Upper lobe of right lung (tissue), 1 donor: ENCODE data around the gene EPAS1. TPM values are rescaled to one million over a fixed set of nuclear protein-coding genes. Genes with fewer than 3 reads are reported as not detected.

Experiments
- ATAC-seq: fragments of 200-7000 bp; cut with Tn5 transposase; one replicate; pipeline ENCODE4 v1.9.1; 2020; ENCODE audit warnings: mild to moderate bottlenecking, moderate library complexity
- DNase-seq: peaks from one replicate; pipeline ENCODE4 v3.0.0-alpha.2; 2020
- H3K27ac ChIP-seq: fragments of 200-600 bp; one replicate; pipeline ENCODE4 v1.8.0; 2022
- H3K27me3 ChIP-seq: fragments of 200-600 bp; one replicate; pipeline ENCODE4 v1.8.0; 2022; ENCODE audit warnings: mild to moderate bottlenecking
- H3K36me3 ChIP-seq: fragments of 200-600 bp; one replicate; pipeline ENCODE4 v1.8.0; 2022
- H3K4me1 ChIP-seq: fragments of 200-600 bp; one replicate; pipeline ENCODE4 v1.8.0; 2022
- H3K4me3 ChIP-seq: fragments of 200-600 bp; one replicate; pipeline ENCODE4 v1.8.0; 2022; ENCODE audit warnings: mild to moderate bottlenecking
- H3K9me3 ChIP-seq: fragments of 200-600 bp; one replicate; pipeline ENCODE4 v1.8.0; 2022
- intact Hi-C: fragments of 100-400 bp; cut with DNase I; formaldehyde crosslinking; loops from one replicate; pipeline ENCODE4 v1.11.0; 2022
- total RNA-seq: library from RNA; stranded (reverse); fragmentation: NEBNext Ultra II Directional; extraction: Animal tissue kit (Norgen Biotek cat#: 25700); gene quantifications from one replicate; pipeline ENCODE4 v1.2.1, GENCODE V29; 2021
- TF ChIP-seq, protein P1 (sequence below): fragments of 200-600 bp; IDR thresholded peaks from one replicate; pipeline ENCODE4 v1.8.0; 2022; ENCODE audit warnings: antibody characterized with exemption
- donor health status: DM: no; HTN: yes; CAD: no; lungs with severe emphysema.

EPAS1 gene
- total RNA-seq, 1 donor from 2014 or later: 1,593 TPM

DNA sequence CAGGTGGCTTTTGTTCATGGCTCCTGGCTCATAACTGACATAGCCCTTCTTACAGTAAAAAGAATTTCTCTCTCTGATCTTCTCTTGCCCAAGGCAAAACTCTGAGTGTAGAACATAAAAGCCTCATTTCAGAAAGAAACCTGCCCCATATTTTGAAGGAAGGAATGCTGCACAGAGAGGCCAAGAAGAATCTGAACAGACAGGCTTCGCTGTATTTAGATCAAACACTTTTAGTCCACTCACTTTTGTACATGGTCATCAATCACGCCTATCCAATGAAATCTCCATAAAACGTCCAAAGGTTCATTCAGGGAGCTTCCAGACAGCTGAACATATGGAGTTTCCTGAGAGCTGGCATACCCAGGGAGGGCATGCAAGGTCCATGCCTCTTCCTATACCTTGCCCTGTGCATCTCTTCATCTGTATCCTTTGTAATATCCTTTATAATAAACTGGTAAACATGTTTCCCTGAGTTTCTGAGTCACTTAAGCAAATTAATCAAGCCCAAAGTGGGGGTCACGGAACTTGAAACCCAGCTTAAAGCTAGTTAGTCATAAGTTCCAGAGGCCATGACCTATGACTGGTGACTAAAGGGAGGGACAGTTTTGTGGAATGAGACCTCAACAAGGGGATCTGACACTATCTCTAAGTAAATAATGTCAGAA, 119.7 kb downstream of the EPAS1 start:
- H3K9me3 ChIP-seq: no peaks in the 10 kb centered on the region
- H3K27ac ChIP-seq: no peak overlapping the region
- ATAC-seq (no peak), DNase-seq (no peak)
- intact Hi-C loops: no loop called here
- no peaks in the 10 kb centered on the region for H3K4me1 ChIP-seq
- no peaks in the 10 kb centered on the region for H3K27me3 ChIP-seq
- H3K36me3 ChIP-seq: no peaks in the 10 kb centered on the region
- no peak overlapping the region for H3K4me3 ChIP-seq
- TF ChIP-seq, protein P1, sequence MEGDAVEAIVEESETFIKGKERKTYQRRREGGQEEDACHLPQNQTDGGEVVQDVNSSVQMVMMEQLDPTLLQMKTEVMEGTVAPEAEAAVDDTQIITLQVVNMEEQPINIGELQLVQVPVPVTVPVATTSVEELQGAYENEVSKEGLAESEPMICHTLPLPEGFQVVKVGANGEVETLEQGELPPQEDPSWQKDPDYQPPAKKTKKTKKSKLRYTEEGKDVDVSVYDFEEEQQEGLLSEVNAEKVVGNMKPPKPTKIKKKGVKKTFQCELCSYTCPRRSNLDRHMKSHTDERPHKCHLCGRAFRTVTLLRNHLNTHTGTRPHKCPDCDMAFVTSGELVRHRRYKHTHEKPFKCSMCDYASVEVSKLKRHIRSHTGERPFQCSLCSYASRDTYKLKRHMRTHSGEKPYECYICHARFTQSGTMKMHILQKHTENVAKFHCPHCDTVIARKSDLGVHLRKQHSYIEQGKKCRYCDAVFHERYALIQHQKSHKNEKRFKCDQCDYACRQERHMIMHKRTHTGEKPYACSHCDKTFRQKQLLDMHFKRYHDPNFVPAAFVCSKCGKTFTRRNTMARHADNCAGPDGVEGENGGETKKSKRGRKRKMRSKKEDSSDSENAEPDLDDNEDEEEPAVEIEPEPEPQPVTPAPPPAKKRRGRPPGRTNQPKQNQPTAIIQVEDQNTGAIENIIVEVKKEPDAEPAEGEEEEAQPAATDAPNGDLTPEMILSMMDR: no peak

DNA sequence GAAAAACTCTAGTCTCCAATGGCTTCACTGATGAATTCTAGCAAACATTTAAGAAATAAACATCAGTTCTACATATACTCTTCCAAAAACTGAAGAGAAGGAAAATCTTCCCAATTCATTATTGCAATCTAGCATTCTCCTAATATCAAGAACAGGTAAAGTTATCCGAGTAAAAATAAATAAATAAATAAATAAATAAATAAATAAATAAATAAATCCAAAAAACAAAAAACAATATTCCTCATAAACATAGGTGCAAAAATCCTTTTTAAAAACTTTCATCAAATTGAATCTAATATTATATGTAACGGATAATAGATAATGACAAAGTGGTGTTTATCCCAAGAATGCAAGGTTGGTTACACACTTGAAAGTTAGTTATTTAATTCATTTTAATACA, 123.7 kb downstream of the EPAS1 start:
- intact Hi-C loops: no loop called here
- no peak for ATAC-seq
- no peaks in the 10 kb centered on the region for H3K4me1 ChIP-seq
- no peak overlapping the region for H3K4me3 ChIP-seq
- TF ChIP-seq, protein P1: no peak
- no peak for DNase-seq
- no peaks in the 10 kb centered on the region for H3K9me3 ChIP-seq
- no peak overlapping the region for H3K27ac ChIP-seq
- no peaks in the 10 kb centered on the region for H3K36me3 ChIP-seq
- no peaks in the 10 kb centered on the region for H3K27me3 ChIP-seq

DNA sequence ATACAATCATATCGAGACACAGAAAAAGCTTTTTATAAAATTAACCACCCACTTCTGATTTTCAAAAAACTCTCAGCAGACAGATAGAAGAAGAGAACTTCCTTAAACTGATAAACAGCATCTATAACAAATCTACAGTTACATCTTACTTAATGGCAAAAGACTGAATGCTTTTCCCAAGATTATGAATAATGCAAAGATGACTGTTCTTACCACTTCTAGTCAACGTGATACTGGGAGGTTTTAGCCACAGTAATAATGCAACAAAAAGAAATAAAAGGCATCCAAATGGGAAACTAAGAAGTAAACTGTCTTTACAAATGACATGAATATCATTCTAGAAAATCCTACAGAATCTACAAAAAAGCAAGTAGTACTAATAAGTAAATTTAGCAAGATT, 124.2 kb downstream of the EPAS1 start:
- H3K27ac ChIP-seq: no peak overlapping the region
- ATAC-seq: no peak
- intact Hi-C loops: no loop called here
- DNase-seq: no peak
- no peaks in the 10 kb centered on the region for H3K27me3 ChIP-seq
- no peak overlapping the region for H3K4me3 ChIP-seq
- TF ChIP-seq, protein P1: no peak
- no peaks in the 10 kb centered on the region for H3K4me1 ChIP-seq
- H3K9me3 ChIP-seq: no peaks in the 10 kb centered on the region
- no peaks in the 10 kb centered on the region for H3K36me3 ChIP-seq

DNA sequence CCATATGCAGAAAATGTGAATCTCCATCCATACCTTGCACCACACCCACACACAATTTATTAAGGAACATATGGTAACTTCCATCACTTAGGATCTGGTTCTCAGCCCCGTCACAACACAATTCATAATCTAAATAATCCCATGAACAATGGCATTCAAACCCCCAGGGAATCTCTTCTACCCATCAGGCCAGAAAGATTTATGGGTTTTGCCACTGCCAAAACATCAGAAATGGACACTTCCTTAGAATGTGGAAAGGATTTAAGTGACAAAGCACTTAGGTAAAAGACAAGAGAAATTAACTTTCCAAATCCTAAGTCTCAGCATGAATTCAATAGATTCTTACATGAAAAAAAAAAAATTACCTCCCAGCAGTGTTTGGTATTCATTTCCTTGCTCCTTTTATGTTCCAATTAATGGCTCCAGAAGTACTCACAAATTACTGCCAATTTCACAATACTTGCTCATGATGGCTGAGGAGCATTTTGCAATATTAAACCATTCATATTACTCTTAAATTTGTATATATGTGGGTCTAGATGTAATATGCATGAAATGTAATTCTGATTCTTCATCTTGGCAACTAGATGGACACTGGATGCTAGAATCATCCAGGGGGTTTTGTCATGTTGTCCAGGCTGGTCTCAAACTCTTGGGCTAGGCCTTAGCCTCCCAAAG, 125.6 kb downstream of the EPAS1 start:
- no peak overlapping the region for H3K4me3 ChIP-seq
- H3K9me3 ChIP-seq: no peaks in the 10 kb centered on the region
- no peaks in the 10 kb centered on the region for H3K27me3 ChIP-seq
- TF ChIP-seq, protein P1: no peak
- H3K36me3 ChIP-seq: no peaks in the 10 kb centered on the region
- DNase-seq: no peak
- no peak overlapping the region for H3K27ac ChIP-seq
- intact Hi-C loops: no loop called here
- no peak for ATAC-seq
- H3K4me1 ChIP-seq: no peaks in the 10 kb centered on the region

DNA sequence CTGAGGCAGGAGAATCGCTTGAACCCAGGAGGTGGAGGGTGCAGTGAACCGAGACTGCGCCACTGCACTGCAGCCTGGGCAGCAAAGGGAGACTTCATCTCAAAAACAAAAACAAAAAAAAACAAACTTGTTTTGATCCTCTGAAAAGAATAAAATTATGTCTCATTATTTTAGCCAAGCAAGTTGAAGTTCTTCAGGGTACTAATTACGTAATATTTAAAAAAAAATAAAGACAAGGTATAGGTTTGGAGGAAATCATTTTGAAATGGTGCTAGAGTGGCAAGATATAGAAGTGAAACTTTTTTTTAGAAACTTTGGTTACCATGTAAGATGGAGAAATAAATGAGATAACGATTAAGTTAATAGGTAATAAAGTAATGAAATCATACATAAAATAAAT, 127.7 kb downstream of the EPAS1 start:
- no peak overlapping the region for H3K27ac ChIP-seq
- TF ChIP-seq, protein P1: no peak
- H3K9me3 ChIP-seq: no peaks in the 10 kb centered on the region
- ATAC-seq: no peak
- H3K4me1 ChIP-seq: no peaks in the 10 kb centered on the region
- H3K4me3 ChIP-seq: no peak overlapping the region
- no peak for DNase-seq
- H3K36me3 ChIP-seq: no peaks in the 10 kb centered on the region
- no peaks in the 10 kb centered on the region for H3K27me3 ChIP-seq
- intact Hi-C loops: no loop called here
